Epithelial cell of alveolus of lung (primary cell): Measurements from ENCODE around the gene FKBP7. TPM values are rescaled to one million over a fixed set of nuclear protein-coding genes. Genes with fewer than 3 reads are reported as not detected.

Experiments used
- total RNA-seq: library from RNA; depleted of rRNA; stranded (reverse); fragments of >200 nt; gene quantifications from 2 replicates; pipeline ENCODE4 v1.2.1, GENCODE V29; 2015

Gene FKBP7
- total RNA-seq, result 48.4 and 102 TPM in 2 replicates

GRCh38 chr2:178478439-178479274, at the start of gene FKBP7:
Gene FKBP7, minus strand, starts transcription at chr2:178478600. Its CDS starts 101 bp downstream, at chr2:178478499.

DNA sequence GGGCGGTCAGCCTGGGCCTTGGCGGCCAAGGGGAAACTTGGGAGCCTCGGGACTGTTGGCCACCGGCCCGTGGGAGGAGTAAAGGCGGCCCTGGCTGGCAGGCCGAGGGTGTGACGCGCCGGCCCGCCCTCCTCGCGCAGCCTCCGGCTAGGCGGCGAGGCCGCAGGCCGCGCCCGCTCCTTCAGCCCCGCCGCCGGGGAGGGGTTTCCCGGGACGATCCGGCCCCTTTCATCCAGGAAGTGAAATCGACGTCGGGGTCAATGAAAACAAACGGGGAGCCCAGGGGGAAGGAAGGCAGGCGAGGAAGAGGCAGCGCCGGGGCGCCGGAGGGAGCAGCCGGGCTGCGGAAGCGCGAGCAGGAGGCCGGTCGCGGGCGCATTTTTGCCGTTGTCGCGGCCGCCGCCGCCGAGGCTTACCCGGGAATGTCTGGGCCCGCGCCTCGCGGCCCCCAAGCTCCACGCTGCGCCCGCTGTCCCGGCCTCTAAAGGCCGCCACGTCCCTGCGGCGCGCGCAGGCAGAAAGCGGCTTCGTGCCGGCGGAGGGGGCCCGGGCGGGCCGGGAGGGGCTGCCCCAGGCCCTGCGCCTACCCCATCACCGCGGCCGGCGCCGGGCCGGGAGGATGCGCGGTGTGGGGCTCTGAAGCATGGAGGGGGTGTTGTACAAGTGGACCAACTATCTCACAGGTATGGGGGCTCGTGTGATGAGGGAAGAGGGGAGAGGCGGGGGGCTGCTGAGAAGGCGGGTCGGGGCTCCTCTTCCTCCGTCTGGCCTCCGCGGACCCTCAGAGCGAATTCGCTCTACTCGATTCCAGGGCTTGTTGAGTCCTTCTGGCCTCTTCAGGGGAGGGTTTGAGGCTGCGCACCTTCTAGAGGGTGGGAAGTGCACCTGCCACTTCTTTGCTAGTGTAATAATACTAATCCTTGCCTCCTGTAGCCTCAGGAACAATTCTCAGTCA, 2.1 kb upstream of the FKBP7 start, which contains the start of gene PLEKHA3:
Gene PLEKHA3, plus strand, starts transcription at position 231 of the 955 bp plus-strand sequence. Its CDS starts 413 bp downstream, at position 644.

GRCh38 chr2:178450774-178451525, 27.4 kb downstream of the FKBP7 start, which contains the start of the genes PJVK and PRKRA:
Gene PJVK, plus strand, starts transcription at chr2:178451378. Its CDS starts 2,032 bp downstream, at chr2:178453410.
Gene PRKRA, minus strand, starts transcription at chr2:178451175. Its CDS starts 145 bp downstream, at chr2:178451030.

Other genes with a start within 250 kb of the FKBP7 start
- gene PRKRA, start 27.4 kb downstream of the FKBP7 start, total RNA-seq, result 44.6 and 50.3 TPM in 2 replicates
- gene PJVK, start 27.2 kb downstream of the FKBP7 start, total RNA-seq, result 0.65 and 2.9 TPM in 2 replicates
- gene PLEKHA3, start 1.9 kb upstream of the FKBP7 start, total RNA-seq, result 4.8 and 6.0 TPM in 2 replicates